K562 (cell line): ENCODE measurements around the gene CPED1. TPM values are rescaled to one million over a fixed set of nuclear protein-coding genes. Genes with fewer than 3 reads are reported as not detected.
A peak's percentile ranks its signal among the peaks of the same experiment; 100 is the strongest.

ENCODE experiments used
- HDAC2 ChIP-seq: fragments of 450-650 bp; IDR thresholded peaks from 2 replicates; pipeline ENCODE4 v1.6.1; 2016; ENCODE audit warnings: mild to moderate bottlenecking
- HDGF ChIP-seq: fragments of 450-650 bp; IDR thresholded peaks from 2 replicates; pipeline ENCODE4 v1.6.1; 2016
- ILF3 ChIP-seq: fragments of 450-650 bp; IDR thresholded peaks from 2 replicates; pipeline ENCODE4 v1.6.1; 2018; ENCODE audit warnings: antibody characterized with exemption, mild to moderate bottlenecking, moderate library complexity, borderline replicate concordance
- MAFK ChIP-seq: IDR thresholded peaks from 2 replicates; pipeline ENCODE4 v1.6.1; 2011; ENCODE audit warnings: low read length, improper control_type of control experiment
- MYC ChIP-seq, 2 experiments: fragments of 250-450 bp in 1 of 2; sonication (Bioruptor Pico) in 1 of 2; IDR thresholded peaks; 2 replicates each; pipeline versions ENCODE4 v1.5.1 to v1.6.1; 2012 to 2021; ENCODE audit warnings: low read depth in 2 of 2, borderline replicate concordance in 1 of 2, improper control_type of control experiment in 1 of 2, low read length in 1 of 2, mild to moderate bottlenecking in 1 of 2, moderate library complexity in 1 of 2
- NUFIP1 ChIP-seq: fragments of 450-650 bp; IDR thresholded peaks from 2 replicates; pipeline ENCODE4 v1.6.1; 2018; ENCODE audit not compliant: partially characterized antibody
- PURB ChIP-seq: sonication (generic); formaldehyde crosslinking; IDR thresholded peaks from 2 replicates; pipeline ENCODE4 v1.9.0; 2021; ENCODE audit warnings: low read depth, mild to moderate bottlenecking, missing genetic modification reagents
- PYGO2 ChIP-seq: fragments of 450-650 bp; IDR thresholded peaks from 2 replicates; pipeline ENCODE4 v1.6.1; 2016; ENCODE audit warnings: mild to moderate bottlenecking, missing genetic modification characterization, moderate library complexity, missing compliant biosample characterization
- RHOXF2B ChIP-seq: fragments of 250-450 bp; sonication (Bioruptor Pico); conservative IDR thresholded peaks from 2 replicates; pipeline ENCODE4 v1.5.1; 2021
- SRSF1 ChIP-seq: fragments of 200-400 bp; formaldehyde crosslinking; IDR thresholded peaks from 2 replicates; pipeline ENCODE4 v1.6.1; 2017; ENCODE audit warnings: mild to moderate bottlenecking, low read depth, low read length, moderate library complexity
- TFAM ChIP-seq: fragments of 250-450 bp; sonication (Bioruptor Pico); conservative IDR thresholded peaks from 2 replicates; pipeline ENCODE4 v1.5.0; 2021; ENCODE audit warnings: mild to moderate bottlenecking, moderate library complexity
- TRIM24 ChIP-seq, 2 experiments: fragments of 450-650 bp; IDR thresholded peaks; 2 replicates each; pipeline ENCODE4 v1.6.1; 2016
- polyA plus RNA-seq, 8 experiments: library from polyadenylated mRNA; depleted of rRNA in 4 of 8; stranded (reverse) in 5 of 8; unstranded in 3 of 8; fragments of >200 nt; fragmentation: Nextera tagmentation in 2 of 8; fragmentation: Illumina TruSeq in 1 of 8; extraction: Ambion mirVana in 2 of 8; extraction: Trizol in 1 of 8; gene quantifications; 2 replicates each; pipeline versions ENCODE4 v1.2.1 to v1.2.3, GENCODE V29; 2011 to 2014; ENCODE audit warnings: inconsistent platforms in 1 of 8, missing spikeins in 1 of 8
- total RNA-seq, 7 experiments: library from RNA; depleted of rRNA in 6 of 7; stranded (reverse); fragments of >200 nt in 6 of 7; fragmentation: Illumina TruSeq in 2 of 7; extraction: Trizol in 2 of 7; gene quantifications; 2 replicates each; pipeline versions ENCODE4 v1.2.1 to v1.2.3, GENCODE V29; 2011 to 2021; ENCODE audit warnings: low replicate concordance in 1 of 7
- TF ChIP-seq, protein P1 (sequence below): fragments of 250-450 bp; sonication (Bioruptor Pico); IDR thresholded peaks from 2 replicates; pipeline ENCODE4 v1.4.0; 2020; ENCODE audit warnings: mild to moderate bottlenecking, moderate library complexity
- TF ChIP-seq, protein P2 (sequence below): fragments of 250-450 bp; sonication (Bioruptor Pico); IDR thresholded peaks from 2 replicates; pipeline ENCODE4 v1.6.1; 2021; ENCODE audit warnings: mild to moderate bottlenecking
- TF ChIP-seq, protein P3 (sequence below): fragments of 200-800 bp; sonication (Bioruptor generic); IDR thresholded peaks from 2 replicates; pipeline ENCODE4 v1.6.1; 2017; ENCODE audit warnings: missing genetic modification characterization, missing compliant biosample characterization
- TF ChIP-seq, protein P4 (sequence below): sonication (generic); formaldehyde crosslinking; IDR thresholded peaks from 2 replicates; pipeline ENCODE4 v1.8.0; 2023; ENCODE audit warnings: missing genetic modification reagents, mild to moderate bottlenecking, borderline replicate concordance

CPED1 gene
- total and polyA plus RNA-seq, 9 of the 15 experiments (the other 6 are each of a cell fraction or from before 2014, with no cell fraction given): 195 to 393 (median 290) TPM

DNA sequence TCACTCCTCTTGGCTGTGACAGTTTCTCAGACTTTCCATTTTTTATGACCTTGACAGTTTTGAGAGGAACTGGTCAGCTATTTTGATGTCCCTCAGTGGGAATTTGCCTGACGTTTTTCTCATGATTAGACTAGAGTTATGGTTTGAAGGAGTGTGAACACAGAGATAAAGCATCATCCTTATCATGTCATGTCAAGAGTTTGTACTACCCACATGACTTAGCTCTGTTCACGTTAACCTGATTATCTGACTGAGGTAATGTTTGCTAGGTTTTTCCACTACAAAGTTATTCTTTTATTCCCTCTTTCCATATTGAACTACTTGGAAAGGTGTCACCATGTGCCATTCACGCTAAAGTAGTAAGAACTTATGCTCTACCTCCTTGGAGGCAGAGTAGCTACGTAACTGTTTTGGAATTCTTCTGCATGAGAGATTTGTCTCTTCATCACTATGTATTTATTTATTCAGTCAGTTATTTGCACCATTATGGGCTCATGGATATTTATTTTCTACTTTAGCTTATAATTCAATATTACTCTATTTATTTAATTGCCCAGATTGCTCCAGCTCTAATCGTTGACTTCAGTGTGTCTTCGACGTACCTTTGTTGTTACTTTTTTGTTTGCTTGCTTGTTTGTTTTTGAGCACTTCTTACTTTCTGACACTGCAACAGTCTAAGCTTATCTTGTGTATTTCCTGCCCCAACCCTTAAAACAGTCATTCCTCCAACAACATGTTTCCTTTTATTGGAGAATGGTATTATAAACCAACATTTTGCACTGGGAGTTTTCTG, 50.4 kb downstream of the CPED1 start (continued):
- TF ChIP-seq HDAC2: peak; percentile 99
- TF ChIP-seq MAFK: peak; percentile 77
- no peak for TF ChIP-seq PURB
- TF ChIP-seq TFAM (CRISPR knock-in tag): no peak
- TF ChIP-seq SRSF1: no peak
- TF ChIP-seq, protein P1, sequence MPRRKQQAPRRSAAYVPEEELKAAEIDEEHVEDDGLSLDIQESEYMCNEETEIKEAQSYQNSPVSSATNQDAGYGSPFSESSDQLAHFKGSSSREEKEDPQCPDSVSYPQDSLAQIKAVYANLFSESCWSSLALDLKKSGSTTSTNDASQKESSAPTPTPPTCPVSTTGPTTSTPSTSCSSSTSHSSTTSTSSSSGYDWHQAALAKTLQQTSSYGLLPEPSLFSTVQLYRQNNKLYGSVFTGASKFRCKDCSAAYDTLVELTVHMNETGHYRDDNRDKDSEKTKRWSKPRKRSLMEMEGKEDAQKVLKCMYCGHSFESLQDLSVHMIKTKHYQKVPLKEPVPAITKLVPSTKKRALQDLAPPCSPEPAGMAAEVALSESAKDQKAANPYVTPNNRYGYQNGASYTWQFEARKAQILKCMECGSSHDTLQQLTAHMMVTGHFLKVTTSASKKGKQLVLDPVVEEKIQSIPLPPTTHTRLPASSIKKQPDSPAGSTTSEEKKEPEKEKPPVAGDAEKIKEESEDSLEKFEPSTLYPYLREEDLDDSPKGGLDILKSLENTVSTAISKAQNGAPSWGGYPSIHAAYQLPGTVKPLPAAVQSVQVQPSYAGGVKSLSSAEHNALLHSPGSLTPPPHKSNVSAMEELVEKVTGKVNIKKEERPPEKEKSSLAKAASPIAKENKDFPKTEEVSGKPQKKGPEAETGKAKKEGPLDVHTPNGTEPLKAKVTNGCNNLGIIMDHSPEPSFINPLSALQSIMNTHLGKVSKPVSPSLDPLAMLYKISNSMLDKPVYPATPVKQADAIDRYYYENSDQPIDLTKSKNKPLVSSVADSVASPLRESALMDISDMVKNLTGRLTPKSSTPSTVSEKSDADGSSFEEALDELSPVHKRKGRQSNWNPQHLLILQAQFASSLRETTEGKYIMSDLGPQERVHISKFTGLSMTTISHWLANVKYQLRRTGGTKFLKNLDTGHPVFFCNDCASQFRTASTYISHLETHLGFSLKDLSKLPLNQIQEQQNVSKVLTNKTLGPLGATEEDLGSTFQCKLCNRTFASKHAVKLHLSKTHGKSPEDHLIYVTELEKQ: no peak
- peak; percentile 86 for TF ChIP-seq PYGO2 (tag)
- TF ChIP-seq, protein P2, sequence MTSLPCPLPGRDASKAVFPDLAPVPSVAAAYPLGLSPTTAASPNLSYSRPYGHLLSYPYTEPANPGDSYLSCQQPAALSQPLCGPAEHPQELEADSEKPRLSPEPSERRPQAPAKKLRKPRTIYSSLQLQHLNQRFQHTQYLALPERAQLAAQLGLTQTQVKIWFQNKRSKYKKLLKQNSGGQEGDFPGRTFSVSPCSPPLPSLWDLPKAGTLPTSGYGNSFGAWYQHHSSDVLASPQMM (CRISPR knock-in tag): no peak
- TF ChIP-seq, protein P3, sequence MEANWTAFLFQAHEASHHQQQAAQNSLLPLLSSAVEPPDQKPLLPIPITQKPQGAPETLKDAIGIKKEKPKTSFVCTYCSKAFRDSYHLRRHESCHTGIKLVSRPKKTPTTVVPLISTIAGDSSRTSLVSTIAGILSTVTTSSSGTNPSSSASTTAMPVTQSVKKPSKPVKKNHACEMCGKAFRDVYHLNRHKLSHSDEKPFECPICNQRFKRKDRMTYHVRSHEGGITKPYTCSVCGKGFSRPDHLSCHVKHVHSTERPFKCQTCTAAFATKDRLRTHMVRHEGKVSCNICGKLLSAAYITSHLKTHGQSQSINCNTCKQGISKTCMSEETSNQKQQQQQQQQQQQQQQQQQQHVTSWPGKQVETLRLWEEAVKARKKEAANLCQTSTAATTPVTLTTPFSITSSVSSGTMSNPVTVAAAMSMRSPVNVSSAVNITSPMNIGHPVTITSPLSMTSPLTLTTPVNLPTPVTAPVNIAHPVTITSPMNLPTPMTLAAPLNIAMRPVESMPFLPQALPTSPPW (CRISPR knock-in tag): peak; percentile 75
- TF ChIP-seq NUFIP1: no peak
- TF ChIP-seq, protein P4, sequence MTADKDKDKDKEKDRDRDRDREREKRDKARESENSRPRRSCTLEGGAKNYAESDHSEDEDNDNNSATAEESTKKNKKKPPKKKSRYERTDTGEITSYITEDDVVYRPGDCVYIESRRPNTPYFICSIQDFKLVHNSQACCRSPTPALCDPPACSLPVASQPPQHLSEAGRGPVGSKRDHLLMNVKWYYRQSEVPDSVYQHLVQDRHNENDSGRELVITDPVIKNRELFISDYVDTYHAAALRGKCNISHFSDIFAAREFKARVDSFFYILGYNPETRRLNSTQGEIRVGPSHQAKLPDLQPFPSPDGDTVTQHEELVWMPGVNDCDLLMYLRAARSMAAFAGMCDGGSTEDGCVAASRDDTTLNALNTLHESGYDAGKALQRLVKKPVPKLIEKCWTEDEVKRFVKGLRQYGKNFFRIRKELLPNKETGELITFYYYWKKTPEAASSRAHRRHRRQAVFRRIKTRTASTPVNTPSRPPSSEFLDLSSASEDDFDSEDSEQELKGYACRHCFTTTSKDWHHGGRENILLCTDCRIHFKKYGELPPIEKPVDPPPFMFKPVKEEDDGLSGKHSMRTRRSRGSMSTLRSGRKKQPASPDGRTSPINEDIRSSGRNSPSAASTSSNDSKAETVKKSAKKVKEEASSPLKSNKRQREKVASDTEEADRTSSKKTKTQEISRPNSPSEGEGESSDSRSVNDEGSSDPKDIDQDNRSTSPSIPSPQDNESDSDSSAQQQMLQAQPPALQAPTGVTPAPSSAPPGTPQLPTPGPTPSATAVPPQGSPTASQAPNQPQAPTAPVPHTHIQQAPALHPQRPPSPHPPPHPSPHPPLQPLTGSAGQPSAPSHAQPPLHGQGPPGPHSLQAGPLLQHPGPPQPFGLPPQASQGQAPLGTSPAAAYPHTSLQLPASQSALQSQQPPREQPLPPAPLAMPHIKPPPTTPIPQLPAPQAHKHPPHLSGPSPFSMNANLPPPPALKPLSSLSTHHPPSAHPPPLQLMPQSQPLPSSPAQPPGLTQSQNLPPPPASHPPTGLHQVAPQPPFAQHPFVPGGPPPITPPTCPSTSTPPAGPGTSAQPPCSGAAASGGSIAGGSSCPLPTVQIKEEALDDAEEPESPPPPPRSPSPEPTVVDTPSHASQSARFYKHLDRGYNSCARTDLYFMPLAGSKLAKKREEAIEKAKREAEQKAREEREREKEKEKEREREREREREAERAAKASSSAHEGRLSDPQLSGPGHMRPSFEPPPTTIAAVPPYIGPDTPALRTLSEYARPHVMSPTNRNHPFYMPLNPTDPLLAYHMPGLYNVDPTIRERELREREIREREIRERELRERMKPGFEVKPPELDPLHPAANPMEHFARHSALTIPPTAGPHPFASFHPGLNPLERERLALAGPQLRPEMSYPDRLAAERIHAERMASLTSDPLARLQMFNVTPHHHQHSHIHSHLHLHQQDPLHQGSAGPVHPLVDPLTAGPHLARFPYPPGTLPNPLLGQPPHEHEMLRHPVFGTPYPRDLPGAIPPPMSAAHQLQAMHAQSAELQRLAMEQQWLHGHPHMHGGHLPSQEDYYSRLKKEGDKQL: no peak
- TF ChIP-seq RHOXF2B (CRISPR knock-in tag): no peak
- TF ChIP-seq TRIM24 (IDR thresholded peaks at IDR 0.05): peak; percentile 96 to 98
- TF ChIP-seq MYC (IDR thresholded peaks at IDR 0.05; ENCODE audit: low read depth, low read length): peak; percentile 70; the same call in 1 of the 2 replicates
- TF ChIP-seq MYC (CRISPR knock-in tag; IDR thresholded peaks at IDR 0.05; ENCODE audit: borderline replicate concordance, low read depth): no peak; the same call in 1 of the 2 replicates
- TF ChIP-seq ILF3: 0 out of 2 replicates have a peak, but pooled peaks have one; percentile 82
- TF ChIP-seq HDGF: peak; percentile 52; the same call in 1 of the 2 replicates
